NB4 (cell line): Measurements from ENCODE around the gene OCSTAMP.

Experiments
- DNase-seq: peaks from one replicate; pipeline ENCODE4 v3.0.0; 2010; ENCODE audit warnings: low read depth
- H3K4me3 ChIP-seq: one replicate; pipeline ENCODE4 v1.5.1; 2011; ENCODE audit warnings: mild to moderate bottlenecking, low read depth, low read length, moderate library complexity
- MYC ChIP-seq: IDR thresholded peaks from 2 replicates; pipeline ENCODE4 v1.6.1; 2011; ENCODE audit warnings: low read depth, low read length
- POLR2A ChIP-seq: IDR thresholded peaks from 2 replicates; pipeline ENCODE4 v1.6.1; 2011; ENCODE audit warnings: mild to moderate bottlenecking; ENCODE audit not compliant: insufficient read length; ENCODE audit errors: extremely low read depth
- TF ChIP-seq, protein P1 (sequence below): IDR thresholded peaks from 2 replicates; pipeline ENCODE4 v1.6.1; 2011; ENCODE audit warnings: low read depth, low read length
- TF ChIP-seq, protein P2 (sequence below): IDR thresholded peaks from one replicate; pipeline ENCODE4 v1.5.1; 2012; ENCODE audit warnings: low read depth, low read length

Gene OCSTAMP

DNA sequence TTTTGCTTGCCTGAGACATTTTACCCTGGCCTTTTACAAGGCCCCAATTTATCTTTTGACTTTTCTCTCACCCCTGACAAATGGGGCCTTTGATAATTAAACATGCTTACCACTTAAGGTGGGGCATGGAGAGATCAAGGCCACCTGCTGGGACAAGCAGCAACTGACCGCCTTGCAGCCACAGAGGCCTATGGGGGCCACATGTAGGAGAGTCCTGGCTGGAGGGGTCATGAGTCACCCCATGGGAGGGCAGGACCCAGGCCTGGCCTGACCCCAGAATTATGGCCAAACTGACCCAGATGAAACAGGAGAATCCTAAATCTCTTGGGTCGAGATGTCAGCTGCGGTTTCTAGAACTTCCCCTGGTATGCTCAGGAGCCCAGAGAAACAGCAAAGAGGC, 8.5 kb upstream of the OCSTAMP start:
- H3K4me3 ChIP-seq, result no peak overlapping the region
- TF ChIP-seq, protein P1, sequence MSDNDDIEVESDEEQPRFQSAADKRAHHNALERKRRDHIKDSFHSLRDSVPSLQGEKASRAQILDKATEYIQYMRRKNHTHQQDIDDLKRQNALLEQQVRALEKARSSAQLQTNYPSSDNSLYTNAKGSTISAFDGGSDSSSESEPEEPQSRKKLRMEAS, result no peak
- TF ChIP-seq, protein P2, sequence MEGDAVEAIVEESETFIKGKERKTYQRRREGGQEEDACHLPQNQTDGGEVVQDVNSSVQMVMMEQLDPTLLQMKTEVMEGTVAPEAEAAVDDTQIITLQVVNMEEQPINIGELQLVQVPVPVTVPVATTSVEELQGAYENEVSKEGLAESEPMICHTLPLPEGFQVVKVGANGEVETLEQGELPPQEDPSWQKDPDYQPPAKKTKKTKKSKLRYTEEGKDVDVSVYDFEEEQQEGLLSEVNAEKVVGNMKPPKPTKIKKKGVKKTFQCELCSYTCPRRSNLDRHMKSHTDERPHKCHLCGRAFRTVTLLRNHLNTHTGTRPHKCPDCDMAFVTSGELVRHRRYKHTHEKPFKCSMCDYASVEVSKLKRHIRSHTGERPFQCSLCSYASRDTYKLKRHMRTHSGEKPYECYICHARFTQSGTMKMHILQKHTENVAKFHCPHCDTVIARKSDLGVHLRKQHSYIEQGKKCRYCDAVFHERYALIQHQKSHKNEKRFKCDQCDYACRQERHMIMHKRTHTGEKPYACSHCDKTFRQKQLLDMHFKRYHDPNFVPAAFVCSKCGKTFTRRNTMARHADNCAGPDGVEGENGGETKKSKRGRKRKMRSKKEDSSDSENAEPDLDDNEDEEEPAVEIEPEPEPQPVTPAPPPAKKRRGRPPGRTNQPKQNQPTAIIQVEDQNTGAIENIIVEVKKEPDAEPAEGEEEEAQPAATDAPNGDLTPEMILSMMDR, result no peak
- no peak for TF ChIP-seq POLR2A
- TF ChIP-seq MYC, result no peak
- no peak for DNase-seq

DNA sequence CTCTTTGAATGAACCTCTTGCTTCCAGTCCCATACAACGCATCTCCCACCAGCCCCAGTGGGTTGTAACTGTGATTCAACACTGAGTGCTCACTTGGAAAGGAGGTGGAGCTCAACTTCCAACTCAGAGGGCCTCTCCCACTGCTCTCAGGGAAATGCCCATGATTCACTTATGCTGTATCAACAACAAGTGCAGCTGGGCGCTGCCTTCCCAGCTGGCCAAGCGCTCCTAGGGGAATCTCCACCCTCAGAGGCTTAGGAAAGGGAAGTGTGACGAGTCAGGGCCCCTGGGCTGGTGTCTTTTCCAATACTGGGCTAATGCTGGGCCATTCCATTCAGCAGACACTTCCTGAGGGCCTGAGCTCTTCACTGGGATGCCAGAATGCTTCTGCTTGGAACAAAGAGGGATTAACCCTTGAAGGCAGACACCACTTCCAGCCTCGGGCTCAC, 8.1 kb upstream of the OCSTAMP start:
- DNase-seq, result no peak
- TF ChIP-seq, protein P2, result no peak
- no peak for TF ChIP-seq MYC
- no peak for TF ChIP-seq POLR2A
- TF ChIP-seq, protein P1, result no peak
- H3K4me3 ChIP-seq, result no peak overlapping the region

DNA sequence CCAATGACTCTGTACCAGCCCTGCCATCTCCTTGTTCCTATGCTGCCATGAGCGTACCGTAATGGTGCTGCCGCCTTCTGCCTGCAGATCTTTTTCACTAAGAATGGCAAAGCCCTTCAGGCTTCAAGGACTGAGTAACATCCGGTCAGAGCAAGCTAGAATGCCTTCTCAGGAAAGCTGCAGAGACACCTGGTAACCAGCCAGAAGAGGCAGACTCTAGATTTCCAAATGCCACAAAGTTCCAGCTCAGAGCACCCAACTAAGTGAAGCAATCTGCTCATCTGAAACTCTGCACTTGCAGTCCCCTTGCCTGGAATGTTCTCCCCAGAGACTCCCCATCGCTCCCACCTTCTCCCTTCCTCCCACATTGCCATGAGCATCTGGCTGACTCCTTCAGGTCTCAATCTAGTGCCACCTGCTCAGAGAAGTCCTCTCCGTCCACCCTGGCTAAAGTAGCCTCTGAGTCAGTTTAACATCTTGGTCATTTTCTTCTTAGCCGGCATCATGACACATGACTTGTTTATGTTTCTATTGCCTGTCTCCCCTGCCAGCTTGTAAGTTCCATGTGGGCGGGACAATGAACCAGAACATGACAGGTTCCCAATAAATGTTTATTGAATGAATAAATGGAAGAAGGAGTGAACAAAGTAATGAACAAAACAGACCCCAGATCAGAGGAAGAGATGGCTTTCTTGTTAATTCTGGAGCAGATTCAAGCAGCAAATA, 6.9 kb upstream of the OCSTAMP start:
- no peak for DNase-seq
- no peak overlapping the region for H3K4me3 ChIP-seq
- TF ChIP-seq MYC (no peak), POLR2A (no peak)
- TF ChIP-seq, protein P1, result no peak
- TF ChIP-seq, protein P2, result no peak

DNA sequence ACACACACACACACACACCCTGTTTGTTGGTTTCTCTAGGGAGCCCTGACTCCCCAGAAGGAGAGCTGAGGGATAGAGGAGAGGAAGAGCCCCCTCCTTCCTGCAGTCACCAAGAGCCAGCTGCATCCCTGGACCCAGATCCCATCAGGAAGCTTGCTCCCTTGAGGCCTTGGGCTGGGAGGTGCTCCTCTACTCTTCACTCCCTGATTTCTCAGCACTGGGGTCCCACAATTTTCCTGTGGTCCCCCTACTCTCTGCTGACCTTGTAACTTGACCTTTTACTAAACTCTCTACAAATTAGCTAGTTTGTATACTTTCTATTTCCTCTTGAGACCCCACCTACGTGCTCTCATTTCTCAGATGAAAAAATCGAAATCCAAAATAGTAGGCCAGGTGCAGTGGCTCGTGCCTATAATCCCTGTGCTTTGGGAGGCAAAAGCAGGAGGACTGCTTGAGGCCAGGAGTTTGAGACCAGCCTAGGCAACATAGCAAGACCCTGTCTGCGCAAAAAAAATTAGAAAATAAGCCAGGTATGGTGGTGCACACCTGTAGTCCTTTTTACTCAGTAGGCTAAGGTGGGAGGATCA, 5.0 kb upstream of the OCSTAMP start:
- H3K4me3 ChIP-seq, result no peak overlapping the region
- no peak for DNase-seq
- TF ChIP-seq POLR2A, result no peak
- TF ChIP-seq, protein P1, result no peak
- TF ChIP-seq, protein P2, result no peak
- no peak for TF ChIP-seq MYC

DNA sequence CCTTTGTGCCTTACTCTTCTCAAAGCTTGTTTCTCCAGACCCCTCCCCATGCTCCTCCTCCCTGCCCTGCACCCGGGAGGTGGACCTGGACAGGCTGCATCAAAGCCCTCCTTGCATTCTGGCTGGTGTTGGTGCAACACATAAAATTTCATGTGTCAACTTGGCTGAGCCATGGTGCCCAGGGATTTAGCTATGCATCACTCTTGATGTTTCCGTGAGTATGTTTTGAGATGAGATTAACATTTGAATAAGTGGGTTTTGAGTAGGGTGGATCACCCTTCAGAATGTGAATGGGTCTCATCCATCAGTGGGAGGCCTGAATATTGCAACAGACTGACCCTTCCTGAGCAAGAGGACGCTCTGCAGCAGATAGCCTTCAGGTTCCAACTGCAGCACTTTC, 4.4 kb upstream of the OCSTAMP start:
- TF ChIP-seq POLR2A, result no peak
- no peak for TF ChIP-seq MYC
- TF ChIP-seq, protein P1, result no peak
- TF ChIP-seq, protein P2, result no peak
- H3K4me3 ChIP-seq, result no peak overlapping the region

DNA sequence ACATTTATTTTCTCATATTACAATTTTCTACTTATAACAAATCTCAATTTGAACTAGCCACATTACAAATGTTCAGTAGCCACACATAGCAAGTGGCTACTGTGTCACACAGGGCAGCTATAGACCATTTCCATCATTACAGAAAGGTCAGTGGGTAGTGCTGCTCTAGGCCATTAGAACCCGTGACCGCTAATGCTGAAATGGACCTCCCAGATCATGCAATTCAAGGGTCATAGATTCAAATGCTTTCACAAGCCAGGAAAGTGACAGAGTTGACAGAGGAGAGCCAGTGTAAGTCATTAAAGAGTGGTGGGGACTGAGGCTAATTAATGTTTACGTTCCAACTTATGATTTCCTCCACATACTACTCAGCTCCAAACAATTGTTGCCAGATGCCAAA, 3.5 kb upstream of the OCSTAMP start:
- TF ChIP-seq, protein P2, result no peak
- TF ChIP-seq POLR2A, result no peak
- TF ChIP-seq, protein P1, result no peak
- TF ChIP-seq MYC, result no peak
- no peak for DNase-seq
- H3K4me3 ChIP-seq, result no peak overlapping the region

More for the DNA sequence above, 4.4 kb upstream of the OCSTAMP start:
- DNase-seq, result peak; percentile 39
